Measurements from ENCODE around the gene ARL3.

ARL3 gene

GRCh38 chr10:102649797-102650654 is 64.2 kb downstream of the ARL3 start:
- no peak for DNase-seq

- DNase-seq = peak; percentile 72 to 86
These were observed 65.1 kb downstream of the ARL3 start for GRCh38 chr10:102648889-102649796.

- DNase-seq = no peak
These were observed 65.8 kb downstream of the ARL3 start for GRCh38 chr10:102648269-102648888.

DNA sequence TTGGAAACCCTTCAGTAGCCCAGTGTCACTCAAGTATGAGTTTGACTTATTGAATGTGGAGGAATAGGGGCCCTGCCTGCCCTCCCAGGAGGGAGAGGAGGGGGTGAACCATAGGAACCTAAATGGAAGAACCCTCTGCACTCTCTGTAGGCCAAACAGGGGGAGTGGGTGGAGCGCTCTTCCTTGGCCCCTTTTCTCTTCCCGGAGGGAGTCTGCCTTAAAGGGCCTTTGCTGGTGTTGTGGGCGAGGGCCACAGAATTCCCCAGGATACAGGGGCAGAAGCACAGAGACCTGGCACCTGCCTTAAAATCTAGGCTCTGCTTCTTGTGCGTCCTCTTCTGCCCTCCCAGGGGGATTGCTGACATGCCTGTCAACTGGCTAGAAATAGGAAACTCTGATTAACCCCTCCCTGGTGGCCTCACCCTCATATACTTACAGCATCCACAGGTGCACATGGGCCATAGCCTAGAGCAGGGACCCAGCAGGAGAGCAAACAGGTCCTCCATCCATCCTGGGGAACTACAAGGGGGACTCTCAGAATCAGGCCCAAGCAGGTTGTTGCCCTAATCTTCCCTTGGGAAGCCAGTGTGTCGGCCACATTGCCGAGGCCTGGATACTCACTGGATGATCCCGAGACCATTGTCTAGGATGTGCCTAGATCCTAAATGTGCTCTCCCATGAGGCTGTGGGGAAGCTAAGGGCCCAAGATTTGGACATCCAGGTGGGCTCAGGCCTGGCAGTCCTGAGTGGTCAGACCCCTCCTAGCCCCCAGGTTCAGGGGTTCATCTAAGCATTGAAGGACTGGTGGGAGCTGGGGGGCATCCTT is 66.5 kb downstream of the ARL3 start:
- no peak for DNase-seq

DNA sequence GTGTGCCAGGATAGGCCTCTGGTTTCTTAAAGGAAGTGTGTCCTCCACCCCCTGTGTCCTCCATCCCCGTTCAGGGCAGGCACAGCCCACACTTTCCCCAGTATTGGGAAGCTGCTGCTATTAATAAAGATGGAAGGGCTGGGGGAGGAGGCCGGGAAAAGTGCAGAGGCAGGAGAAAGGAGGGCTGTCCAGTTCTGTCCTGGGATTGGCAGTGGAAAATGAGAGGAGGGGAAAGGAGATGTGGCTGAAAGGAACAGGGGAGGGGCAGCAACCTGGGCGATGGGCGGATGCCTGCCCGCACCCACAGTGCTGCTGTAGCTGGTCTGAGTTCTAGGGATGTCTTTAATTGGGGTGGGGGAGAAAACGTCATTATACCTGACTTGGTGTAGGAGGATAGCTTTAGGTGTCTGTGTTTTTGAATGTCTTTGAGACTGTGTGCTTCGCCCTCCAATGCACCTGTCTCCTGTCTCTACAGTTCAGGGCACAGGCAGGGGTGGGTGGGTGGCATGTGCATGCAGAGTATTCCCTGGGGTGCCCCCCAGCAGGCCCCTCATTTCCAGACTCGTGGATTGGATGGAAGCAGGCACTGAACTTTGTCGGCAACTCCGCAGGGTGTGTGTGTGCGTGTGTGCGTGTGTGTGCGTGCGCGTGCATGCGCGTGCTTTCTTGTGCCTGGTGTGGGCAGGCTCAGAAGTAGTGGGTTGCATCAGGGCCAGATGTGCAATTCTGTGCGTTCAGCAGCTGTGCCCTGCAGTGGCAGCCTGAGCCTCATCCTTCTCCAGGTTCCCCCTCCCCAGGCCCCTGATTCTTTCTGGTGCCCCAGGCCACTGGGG is 67.4 kb downstream of the ARL3 start:
- DNase-seq = no peak

DNA sequence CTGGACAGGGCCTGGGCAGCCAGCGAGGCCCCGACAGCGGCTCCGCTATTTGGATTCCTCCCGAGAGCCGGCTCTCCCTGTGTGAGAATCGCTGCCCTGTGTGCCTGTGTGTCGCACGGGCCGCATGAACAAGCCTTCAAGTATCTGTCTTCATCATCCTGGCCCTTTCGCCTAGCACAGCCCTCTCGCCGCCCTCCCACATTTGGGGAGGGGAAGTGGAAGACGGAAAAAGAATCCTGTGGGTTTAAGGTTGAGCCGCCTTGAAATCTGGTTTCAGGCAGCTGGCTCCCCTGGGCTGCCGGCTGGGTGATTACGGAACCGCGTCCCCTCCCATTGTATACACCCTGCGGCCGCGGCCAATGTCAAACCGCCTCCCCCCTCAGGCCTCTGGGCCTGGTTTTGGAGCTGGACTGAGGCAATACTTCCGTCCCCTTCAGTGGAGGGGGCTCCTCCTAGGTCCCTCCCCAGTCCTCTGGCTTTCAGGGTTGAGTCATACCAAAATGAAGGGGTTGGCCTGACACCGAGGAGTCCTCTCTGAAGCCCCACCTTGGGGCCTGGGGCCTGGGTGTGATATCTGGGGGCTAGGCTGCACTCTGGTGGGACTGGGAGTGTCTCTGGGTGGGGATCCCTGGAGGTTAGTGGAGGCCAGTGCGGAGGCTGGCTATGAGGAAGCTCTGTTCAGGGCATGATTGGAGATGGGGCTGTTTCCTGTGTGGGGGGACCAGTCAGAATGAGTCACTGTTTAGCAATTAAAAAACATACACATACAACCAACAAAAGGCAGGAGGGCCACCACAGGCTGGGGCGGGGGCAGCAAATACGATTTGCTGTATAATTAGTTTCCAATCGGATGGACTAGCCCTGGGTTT is 68.2 kb downstream of the ARL3 start:
- peak in 1 of 2 donors; percentile 63 for DNase-seq

GRCh38 chr10:102645388-102645740 is 68.8 kb downstream of the ARL3 start:
- peak; percentile 75 to 84 for DNase-seq

DNA sequence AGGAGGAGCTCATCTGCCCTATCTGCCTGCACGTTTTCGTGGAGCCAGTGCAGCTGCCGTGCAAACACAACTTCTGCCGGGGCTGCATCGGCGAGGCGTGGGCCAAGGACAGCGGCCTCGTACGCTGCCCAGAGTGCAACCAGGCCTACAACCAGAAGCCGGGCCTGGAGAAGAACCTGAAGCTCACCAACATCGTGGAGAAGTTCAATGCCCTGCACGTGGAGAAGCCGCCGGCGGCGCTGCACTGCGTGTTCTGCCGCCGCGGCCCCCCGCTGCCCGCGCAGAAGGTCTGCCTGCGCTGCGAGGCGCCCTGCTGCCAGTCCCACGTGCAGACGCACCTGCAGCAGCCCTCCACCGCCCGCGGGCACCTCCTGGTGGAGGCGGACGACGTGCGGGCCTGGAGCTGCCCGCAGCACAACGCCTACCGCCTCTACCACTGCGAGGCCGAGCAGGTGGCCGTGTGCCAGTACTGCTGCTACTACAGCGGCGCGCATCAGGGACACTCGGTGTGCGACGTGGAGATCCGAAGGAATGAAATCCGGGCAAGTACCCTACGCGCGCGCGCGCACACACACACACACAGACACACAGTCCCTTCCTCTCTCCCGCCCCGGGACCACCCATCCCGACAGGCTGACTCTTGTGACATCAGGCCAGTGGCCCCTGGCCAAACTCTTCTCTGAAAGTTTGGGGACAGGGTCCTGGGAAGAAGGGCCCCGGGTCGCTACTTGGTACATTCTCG is 69.4 kb downstream of the ARL3 start:
- peak; percentile 54 to 74 for DNase-seq

GRCh38 chr10:102644066-102644645 is 70.0 kb downstream of the ARL3 start, which contains the start of gene TRIM8:
TSS of gene TRIM8 (plus strand) at chr10:102644479. CDS start at chr10:102644618, 139 bp downstream.
- peak in 1 of 2 donors; percentile 59 for DNase-seq

- DNase-seq = peak; percentile 88 to 89
These were observed 70.7 kb downstream of the ARL3 start for GRCh38 chr10:102643336-102644065.

DNA sequence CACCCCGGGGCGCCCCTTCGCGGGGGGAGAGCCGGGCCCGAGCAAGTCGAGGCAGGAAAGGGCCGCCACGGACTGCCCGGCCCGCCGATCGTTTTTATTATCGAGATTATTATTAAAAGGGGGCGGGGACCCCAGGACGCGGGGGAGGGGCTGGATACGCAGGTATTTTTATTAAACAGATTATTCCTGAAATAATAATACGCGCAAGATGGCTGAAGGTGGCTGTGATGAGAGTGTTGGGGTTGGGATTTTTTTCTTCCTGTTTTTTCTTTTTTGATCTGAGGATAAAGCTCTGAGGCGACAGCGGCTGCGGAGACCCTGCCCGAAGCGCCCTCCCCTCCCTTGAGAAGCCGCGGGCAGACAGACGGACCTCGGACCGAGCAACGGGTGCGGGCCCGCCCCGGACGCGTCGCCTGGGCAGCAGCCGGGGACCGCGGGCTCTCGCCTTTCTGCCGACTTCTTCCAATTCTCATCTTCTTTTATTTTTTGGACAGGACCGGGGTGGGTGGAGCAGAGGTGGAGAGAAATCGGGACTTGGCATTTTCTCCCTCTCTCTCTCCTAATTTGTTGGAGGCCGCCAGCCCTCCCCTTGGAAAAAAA is 71.4 kb downstream of the ARL3 start:
- DNase-seq = peak in 1 of 2 donors; percentile 63

- DNase-seq = peak; percentile 98
These were observed 72.1 kb downstream of the ARL3 start for GRCh38 chr10:102641880-102642735.

DNA sequence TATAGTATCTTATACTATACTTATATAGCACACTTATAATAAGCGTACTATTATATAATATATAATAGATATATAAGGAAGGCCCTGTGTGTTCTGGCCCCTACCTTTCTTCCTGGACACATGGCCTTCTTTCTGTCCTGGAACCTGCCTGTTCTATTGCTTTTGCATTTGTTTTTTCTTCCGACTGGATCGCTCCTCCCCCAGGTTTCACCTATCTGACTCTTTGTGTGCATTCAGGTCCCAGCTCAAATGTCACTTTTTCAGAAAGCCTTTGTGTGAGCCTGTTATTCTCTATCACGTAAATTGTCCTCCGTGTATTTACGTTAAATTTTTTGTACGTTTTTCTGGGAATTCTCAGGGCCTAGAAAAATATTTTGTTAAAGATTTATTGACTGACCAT is 72.8 kb downstream of the ARL3 start:
- DNase-seq = no peak

DNA sequence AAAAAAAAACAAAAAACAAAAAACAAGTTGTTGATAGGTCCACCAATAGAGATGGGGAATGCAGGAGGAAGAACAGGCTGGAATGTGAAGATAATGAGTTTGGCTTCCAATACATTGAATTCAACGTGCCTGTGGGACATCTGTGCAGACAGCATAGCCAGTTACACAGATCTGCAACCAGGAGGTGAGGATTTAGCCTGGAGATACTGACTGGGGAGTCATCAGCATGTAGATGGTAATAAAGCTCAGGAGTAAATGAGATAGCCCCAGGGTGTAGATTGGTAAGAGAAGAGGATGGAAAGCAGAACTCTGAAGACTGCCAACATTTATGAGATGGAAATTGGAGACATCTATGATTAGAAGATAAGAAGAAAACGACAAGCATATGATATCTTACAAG is 74.7 kb downstream of the ARL3 start:
- DNase-seq = no peak

DNA sequence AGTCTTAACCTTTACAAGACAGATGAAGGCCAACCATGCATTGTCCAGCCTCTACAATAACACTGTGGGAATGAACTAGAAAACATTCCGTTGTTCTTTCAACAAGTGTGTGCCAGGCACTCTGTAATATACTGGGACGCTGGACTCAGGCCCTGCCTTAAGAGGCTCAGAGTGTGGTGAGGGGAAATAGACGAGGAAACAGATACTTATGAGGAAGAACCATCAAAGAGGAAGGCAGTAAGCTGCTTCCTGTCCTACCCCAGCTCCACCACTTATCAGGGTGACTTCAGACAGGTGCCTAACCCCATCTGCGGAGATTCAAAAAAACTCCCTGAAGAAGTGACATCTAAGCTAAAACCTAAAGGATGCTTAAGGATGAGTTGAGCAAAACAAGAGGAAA is 78.8 kb downstream of the ARL3 start:
- no peak for DNase-seq

DNA sequence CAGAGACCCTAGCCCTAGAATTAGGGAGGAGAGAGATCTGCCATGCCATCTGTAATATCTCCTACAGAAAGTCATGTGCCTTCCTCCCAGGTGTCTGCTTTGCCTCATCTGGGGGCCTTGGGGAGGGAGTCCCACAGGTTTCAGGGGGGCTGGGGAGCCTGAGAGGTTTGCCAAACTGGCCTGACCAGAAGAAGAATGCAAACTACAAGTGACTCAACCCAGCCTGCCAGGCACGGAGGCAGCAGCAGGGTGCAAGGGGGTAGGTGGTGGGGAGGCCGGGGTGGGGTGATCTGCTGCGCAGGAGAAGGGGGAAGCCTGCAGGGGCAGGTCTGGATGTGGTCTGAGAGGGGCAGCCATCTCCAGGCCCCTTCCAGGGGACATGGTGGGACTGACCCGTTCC is 79.5 kb downstream of the ARL3 start:
- no peak for DNase-seq

DNA sequence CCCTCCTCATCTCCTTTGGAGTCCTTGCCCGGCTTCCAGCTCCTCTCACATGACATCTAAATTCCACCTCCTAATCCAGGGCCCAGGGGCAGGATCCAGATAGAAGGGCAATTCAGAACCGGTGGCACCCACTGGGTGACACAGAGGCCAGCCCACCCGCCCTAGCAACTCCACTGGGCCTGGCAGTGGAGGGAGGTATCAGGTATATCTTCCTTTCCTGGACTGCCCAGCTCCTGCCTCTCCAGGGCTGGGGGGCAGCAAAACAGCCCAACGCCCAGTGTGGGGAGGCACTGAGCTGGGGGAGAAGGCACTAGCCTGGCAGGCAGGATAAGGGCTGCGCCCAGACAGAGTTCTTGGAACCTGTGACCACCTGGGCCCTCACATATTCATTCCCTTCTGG is 80.3 kb downstream of the ARL3 start:
- DNase-seq = no peak
